GM18858 (cell line): ENCODE results near the gene FGFR2.

ENCODE experiments used
- ATAC-seq: cut with Tn5 transposase; IDR thresholded peaks from one replicate; pipeline ENCODE4 v1.9.1; 2021; ENCODE audit not compliant: unreplicated experiment

FGFR2 gene

GRCh38 chr10:121611393-121612159, 13.3 kb upstream of the FGFR2 start:
- ATAC-seq = no peak

- no peak for ATAC-seq
These were observed 12.6 kb upstream of the FGFR2 start for GRCh38 chr10:121610798-121611323.

DNA sequence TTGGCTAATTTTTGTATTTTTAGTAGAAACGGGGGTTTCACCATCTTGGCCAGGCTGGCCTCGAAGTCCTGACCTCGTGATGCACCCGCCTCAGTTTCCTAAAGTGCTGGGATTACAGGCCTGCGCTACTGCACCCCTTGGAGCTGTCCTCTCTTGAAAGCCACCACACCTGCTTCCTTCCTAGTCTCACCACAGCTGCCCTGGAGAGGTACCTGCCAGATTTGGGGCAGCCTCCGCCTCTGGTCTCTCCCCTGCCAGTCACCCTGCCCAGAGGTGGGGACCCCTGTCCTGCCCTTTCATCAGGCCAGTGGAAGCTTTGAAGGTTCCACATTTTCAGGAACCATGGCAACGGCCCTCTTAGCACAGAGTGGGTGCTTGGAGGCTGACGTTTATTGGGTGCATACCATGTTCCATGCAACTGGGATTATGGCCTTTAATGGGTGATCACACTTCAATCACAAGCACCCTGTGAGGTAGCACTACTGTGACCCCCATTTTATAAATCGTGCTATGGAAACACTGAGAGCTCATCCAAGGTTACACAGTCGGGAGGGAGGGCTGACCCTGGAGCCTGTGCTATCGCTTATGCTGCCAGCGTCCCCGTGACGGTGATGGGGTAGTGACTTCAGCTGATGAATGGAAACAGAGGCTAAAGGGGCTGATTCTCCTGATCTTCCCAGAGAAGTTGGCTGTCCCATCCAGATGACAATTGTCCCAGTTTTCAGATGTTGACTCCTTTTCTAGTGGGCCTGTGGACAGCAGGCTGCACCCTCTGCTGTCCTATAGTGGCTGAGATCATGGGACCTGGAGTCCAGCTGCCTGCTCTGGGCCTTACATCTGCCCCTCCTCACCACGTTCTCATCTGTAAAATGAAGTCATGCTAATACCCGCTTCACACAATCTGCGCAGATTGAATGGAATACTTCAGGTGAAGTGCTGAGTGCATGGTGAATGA, 11.5 kb upstream of the FGFR2 start:
- no peak for ATAC-seq

GRCh38 chr10:121608469-121609190, 10.4 kb upstream of the FGFR2 start:
- no peak for ATAC-seq

- no peak for ATAC-seq
These were observed 9.2 kb upstream of the FGFR2 start for GRCh38 chr10:121607310-121608055.

DNA sequence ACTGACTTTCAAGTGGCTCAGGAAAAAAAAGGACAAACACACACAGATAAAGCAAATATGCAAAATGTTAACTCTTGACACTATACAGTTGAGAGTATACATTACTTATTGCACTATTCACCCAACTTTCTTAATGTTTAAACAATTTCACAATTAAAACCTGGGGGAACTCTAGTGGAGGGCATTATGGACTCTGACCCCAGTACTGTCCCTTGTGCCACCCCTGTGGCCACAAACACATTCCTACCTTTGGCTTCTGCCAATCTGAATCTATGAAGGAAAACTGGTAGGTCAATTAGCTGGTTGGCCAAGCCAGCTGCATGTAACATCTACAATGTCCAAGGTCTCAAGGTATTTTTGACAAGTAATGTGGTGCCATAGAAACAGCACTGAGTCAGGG, 7.5 kb upstream of the FGFR2 start:
- ATAC-seq = no peak

GRCh38 chr10:121601458-121601857, 3.2 kb upstream of the FGFR2 start:
- no peak for ATAC-seq

DNA sequence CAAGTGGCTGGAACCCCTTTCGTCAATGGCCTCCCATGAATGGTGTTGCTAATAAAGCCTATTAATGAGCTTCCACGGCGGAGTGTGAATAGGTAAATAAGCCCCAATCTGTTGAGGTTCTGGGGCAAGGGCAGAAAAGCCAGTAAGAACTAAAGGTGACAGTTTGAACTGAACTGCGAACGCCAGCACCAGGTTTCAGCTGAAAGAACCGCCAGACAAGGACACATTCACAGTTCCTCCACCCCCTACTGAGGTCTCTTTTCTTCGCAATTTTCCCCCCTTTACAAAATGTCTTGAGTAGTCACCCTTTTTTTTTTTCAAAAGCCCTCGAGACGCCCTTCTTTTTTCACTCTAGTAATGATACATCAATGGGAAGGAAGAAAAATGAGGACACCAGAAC, 2.4 kb upstream of the FGFR2 start:
- ATAC-seq = no peak

DNA sequence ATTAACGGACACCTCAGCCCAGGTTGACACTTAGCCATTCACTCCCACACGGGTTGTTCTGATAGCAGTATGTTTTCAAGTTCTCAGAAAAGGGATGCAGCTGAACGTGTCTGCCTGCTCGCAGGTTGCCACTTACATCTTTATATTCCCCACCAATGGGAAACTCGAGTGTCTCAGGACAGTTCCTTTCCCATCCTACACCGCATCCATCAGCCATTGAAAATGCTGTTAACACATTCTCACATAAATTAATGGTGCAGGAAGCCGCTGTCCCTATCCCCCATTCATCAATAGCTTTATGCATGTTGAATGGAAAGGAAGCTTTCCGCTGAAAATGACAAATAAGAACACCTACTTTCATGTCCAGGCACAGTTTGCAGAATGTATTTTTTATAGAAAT, 1.7 kb upstream of the FGFR2 start:
- no peak for ATAC-seq

DNA sequence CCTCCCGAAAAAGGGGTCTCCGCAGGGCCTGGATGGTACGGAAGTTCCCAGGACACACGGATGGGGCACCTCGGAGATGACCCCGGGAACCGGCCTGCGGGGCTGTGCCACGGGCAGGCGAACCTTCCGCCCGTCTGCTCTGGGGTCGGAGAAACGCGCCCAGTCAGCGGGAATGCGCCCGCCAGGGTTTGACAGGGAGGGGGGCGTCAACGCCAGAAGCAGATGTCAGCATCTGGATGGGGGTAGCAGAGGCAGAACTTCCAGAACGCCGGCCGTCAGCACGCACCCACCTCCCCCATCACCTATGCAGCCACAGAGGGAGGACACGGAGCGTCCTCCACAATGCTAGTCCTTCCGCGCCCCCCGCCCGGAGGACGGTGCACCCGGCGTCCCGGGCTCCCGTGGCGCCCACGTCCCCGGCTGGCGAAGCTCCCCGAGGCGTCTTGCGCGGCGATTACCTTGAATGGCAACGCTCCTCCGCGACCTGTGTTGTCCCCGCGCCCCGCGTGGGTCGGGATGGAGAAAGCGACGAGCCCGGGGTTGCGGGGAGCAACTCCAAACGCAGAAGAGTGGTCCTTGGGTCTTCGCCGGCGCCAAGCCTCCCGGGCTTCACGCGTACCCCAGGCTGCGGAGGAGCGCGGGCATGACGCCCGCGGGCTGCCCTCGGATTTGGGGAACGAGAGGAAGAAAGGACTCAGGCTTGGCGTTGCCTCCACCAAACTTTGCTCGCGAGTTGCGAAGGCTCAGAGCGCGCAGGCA, 561 bp downstream of the FGFR2 start:
- ATAC-seq = no peak

DNA sequence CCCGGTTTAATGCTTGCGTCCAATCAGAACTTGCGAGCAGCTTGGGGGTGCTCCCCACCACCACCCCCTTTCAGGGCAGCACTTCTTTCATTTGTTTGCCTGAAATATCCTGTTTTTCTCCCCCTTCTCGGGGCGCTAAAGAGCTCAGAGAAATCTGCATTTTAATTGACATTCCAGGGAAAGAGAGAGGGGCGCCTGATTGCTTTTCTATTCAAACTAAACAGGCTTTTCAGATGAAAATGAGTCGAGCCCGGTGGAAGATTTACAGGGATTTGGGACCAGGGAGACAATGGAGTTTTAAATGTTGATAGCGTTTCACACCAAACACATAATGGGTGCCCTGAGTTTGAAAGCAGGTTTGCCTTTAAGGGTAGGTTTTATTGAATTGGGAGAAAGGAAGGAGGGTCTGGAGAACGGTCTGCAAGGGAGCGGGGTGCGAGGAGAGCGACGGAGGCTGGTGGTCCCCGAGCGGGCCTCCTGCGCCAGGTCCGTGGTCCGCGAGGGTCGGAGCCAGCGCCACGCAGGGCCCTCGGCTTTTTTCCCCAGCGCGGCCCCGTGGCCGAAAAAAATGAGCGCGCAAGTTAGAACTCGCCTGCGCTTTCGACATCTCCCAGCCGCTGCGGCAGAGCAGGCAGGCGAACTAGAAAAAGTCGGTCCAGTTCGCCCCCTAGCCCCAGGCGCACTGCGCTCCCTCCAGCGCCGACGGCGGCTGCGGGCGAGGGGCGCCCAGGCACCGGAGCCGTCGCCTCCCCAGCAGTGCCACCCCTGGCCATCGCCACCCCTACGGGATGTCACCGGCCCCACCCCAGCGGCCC, 1.3 kb downstream of the FGFR2 start:
- ATAC-seq = no peak

GRCh38 chr10:121595806-121596688, 2.2 kb downstream of the FGFR2 start:
- ATAC-seq = no peak

GRCh38 chr10:121595351-121595805, 2.9 kb downstream of the FGFR2 start:
- no peak for ATAC-seq

DNA sequence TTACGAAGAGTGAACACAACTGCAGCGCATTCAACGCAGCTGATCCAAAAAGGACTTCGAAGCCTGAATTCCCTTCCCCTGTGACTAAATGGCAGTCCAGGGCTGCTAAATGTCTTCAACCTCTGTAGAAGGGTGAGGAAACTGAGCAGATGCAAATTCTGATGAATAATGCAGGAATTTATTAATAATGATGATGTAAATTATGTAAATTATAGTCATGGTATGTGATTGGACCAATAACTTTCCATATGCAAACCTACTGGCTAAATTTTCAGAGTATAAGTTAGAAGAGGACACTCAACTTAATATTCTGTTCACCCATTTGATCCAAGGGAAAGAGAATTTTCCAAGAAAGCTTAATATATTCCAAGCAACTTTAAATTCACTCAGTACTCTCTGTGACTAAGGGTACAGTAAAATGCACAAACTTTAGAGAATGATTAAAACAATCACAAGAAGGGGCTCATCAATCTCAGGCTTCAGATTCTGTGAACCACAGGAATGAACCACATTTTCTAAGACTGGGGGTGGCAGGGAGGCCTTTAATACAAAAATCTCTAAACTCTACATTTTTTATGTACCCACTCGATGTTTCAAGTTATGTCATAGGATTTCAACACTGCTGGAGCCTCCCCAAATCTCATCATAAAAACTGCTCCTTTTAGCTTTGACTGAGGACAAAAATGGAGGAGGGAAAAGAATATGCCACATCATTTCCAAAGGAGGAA, 3.5 kb downstream of the FGFR2 start:
- no peak for ATAC-seq

DNA sequence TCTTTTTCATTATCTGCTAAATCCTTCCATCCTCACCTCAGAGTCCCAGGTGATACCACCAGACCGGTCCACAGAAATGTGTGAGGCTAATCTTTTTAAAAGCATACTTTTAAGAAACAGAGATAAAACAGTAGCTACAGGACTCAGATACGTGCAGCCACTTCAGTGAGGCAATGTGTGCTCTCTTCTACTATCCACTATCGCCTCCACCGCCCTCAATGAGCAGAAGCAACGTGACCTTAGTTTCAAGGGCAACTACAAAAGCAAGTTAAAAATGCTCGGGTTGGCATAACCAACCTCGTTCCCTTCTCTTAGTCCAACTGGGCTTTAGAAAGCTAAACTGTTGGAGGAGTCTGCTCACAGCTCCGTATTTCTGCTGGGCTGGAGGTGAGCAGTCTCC, 4.2 kb downstream of the FGFR2 start:
- no peak for ATAC-seq

- ATAC-seq = no peak
These were observed 4.8 kb downstream of the FGFR2 start for GRCh38 chr10:121593281-121594075.
